ENCODE data around the gene ATP2B2.

- no peak for TF ChIP-seq CTCF (IDR thresholded peaks at IDR 0.05)
- no peak for TF ChIP-seq POLR2A (IDR thresholded peaks at IDR 0.05)
Observed at GRCh38 chr3:10547413-10547812, 42.0 kb upstream of the ATP2B2 start.
